Mucosa of descending colon (tissue), 3 donors: ENCODE results near the gene ASS1. TPM values are rescaled to one million over a fixed set of nuclear protein-coding genes. Genes with fewer than 3 reads are reported as not detected.

ENCODE experiments used
- ATAC-seq: fragments of 200-7000 bp; cut with Tn5 transposase; one replicate; pipeline ENCODE4 v1.9.1; 2020; ENCODE audit warnings: mild to moderate bottlenecking, moderate library complexity
- DNase-seq, 3 donors: peaks; one replicate each; pipeline ENCODE4 v3.0.0-alpha.2; 2020
- H3K36me3 ChIP-seq: fragments of 200-600 bp; one replicate; pipeline ENCODE4 v1.8.0; 2021; ENCODE audit warnings: low read depth, mild to moderate bottlenecking
- H3K4me1 ChIP-seq: fragments of 200-600 bp; one replicate; pipeline ENCODE4 v1.8.0; 2021; ENCODE audit warnings: low read depth, mild to moderate bottlenecking
- H3K4me3 ChIP-seq: fragments of 200-600 bp; one replicate; pipeline ENCODE4 v1.8.0; 2021; ENCODE audit warnings: mild to moderate bottlenecking
- H3K9me3 ChIP-seq: fragments of 200-600 bp; one replicate; pipeline ENCODE4 v1.8.0; 2021; ENCODE audit warnings: mild to moderate bottlenecking
- intact Hi-C, 2 donors: fragments of 100-400 bp; cut with DNase I in 1 of 2; cut with micrococcal nuclease in 1 of 2; formaldehyde crosslinking; loops; one replicate each; pipeline versions ENCODE4 v1.11.0 to v1.11.1; 2022; cut with DNase I, micrococcal nuclease
- total RNA-seq, 3 donors: library from RNA; stranded (reverse); fragmentation: NEBNext Ultra II Directional in 2 of 3; extraction: Animal tissue kit (Norgen Biotek cat#: 25700) in 2 of 3; gene quantifications; one replicate each; pipeline versions ENCODE4 v1.2.1 to v1.2.4, GENCODE V29; 2021 to 2023
- TF ChIP-seq, protein P1 (sequence below): fragments of 200-600 bp; IDR thresholded peaks from one replicate; pipeline ENCODE4 v1.8.0; 2022; ENCODE audit warnings: antibody characterized with exemption, mild to moderate bottlenecking
- donor health status: DM: no; HTN: no; CAD: no; lungs with moderate emphysema.
- donor health status: DM: no; HTN: no; CAD: no.
- donor health status: DM: no; HTN: yes; CAD: no.

ASS1 gene
- total RNA-seq, 3 donors from 2014 or later, result 221 to 410 (median 408) TPM

- DNase-seq (no peak), ATAC-seq (no peak)
- Histone ChIP-seq H3K36me3 (no peaks in the 10 kb centered on the region), H3K4me1 (no peaks in the 10 kb centered on the region), H3K9me3 (peaks cover 4% of the 10 kb centered on the region), H3K4me3 (no peak overlapping the region)
- intact Hi-C loops, result no loop called here
- TF ChIP-seq, protein P1, sequence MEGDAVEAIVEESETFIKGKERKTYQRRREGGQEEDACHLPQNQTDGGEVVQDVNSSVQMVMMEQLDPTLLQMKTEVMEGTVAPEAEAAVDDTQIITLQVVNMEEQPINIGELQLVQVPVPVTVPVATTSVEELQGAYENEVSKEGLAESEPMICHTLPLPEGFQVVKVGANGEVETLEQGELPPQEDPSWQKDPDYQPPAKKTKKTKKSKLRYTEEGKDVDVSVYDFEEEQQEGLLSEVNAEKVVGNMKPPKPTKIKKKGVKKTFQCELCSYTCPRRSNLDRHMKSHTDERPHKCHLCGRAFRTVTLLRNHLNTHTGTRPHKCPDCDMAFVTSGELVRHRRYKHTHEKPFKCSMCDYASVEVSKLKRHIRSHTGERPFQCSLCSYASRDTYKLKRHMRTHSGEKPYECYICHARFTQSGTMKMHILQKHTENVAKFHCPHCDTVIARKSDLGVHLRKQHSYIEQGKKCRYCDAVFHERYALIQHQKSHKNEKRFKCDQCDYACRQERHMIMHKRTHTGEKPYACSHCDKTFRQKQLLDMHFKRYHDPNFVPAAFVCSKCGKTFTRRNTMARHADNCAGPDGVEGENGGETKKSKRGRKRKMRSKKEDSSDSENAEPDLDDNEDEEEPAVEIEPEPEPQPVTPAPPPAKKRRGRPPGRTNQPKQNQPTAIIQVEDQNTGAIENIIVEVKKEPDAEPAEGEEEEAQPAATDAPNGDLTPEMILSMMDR, result no peak
These were observed 47.2 kb downstream of the ASS1 start for GRCh38 chr9:130491830-130492482.

- ATAC-seq (no peak), DNase-seq (no peak)
- H3K4me1 ChIP-seq, result no peaks in the 10 kb centered on the region
- H3K4me3 ChIP-seq, result no peak overlapping the region
- TF ChIP-seq, protein P1, result no peak
- intact Hi-C loops, result no loop called here
- no peaks in the 10 kb centered on the region for H3K36me3 ChIP-seq
- H3K9me3 ChIP-seq, result peaks cover 4% of the 10 kb centered on the region
These were observed 48.3 kb downstream of the ASS1 start for GRCh38 chr9:130493021-130493420.

DNA sequence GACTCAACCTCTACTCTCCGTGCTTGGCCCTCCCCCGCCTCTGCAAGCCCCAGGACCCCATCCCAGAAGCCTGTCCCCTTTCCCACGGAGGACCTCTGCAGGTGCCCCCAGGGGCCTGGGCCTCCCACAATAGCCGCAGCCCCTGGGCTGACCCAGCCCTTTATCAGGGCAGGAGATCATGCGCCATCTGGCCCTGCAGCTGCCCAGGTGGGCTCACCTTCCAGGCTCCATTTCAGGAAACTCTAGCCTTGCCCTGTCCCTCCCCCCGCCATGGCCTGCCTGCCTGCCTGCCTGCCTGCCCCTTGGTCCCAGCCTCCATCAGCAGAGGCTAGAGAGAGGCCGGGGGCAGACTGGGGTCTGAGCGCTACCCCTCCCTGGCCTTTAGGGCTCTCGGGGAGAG, 48.7 kb downstream of the ASS1 start:
- peaks cover 4% of the 10 kb centered on the region for H3K9me3 ChIP-seq
- no peak overlapping the region for H3K4me3 ChIP-seq
- no peaks in the 10 kb centered on the region for H3K4me1 ChIP-seq
- no peak for ATAC-seq
- H3K36me3 ChIP-seq, result no peaks in the 10 kb centered on the region
- intact Hi-C loops, result no loop called here
- TF ChIP-seq, protein P1, result no peak
- no peak for DNase-seq

- ATAC-seq (no peak), DNase-seq (no peak)
- H3K36me3 ChIP-seq, result no peaks in the 10 kb centered on the region
- H3K4me3 ChIP-seq, result no peak overlapping the region
- H3K9me3 ChIP-seq, result peaks cover 4% of the 10 kb centered on the region
- TF ChIP-seq, protein P1, result no peak
- peaks cover 7% of the 10 kb centered on the region for H3K4me1 ChIP-seq
- intact Hi-C loops, result no loop called here
These were observed 50.3 kb downstream of the ASS1 start for GRCh38 chr9:130495067-130495466.

GRCh38 chr9:130497139-130497538, 52.4 kb downstream of the ASS1 start:
- intact Hi-C loops, result no loop called here
- TF ChIP-seq, protein P1, result no peak
- Histone ChIP-seq H3K9me3 (peaks cover 4% of the 10 kb centered on the region), H3K4me1 (peaks cover 17% of the 10 kb centered on the region), H3K4me3 (no peak overlapping the region), H3K36me3 (no peaks in the 10 kb centered on the region)
- DNase-seq (no peak), ATAC-seq (no peak)
